MM.1S (cell line): ENCODE measurements around the gene CCDC188.
A peak's percentile ranks its signal among the peaks of the same experiment; 100 is the strongest.

Experiments used
- DNase-seq: peaks from one replicate; pipeline ENCODE4 v3.0.0-alpha.2; 2015
- H2AFZ ChIP-seq: fragments of 300-600 bp; sonication (generic); 2 replicates; pipeline ENCODE4 v1.6.0; 2016; ENCODE audit warnings: antibody characterized with exemption, low read length
- H3F3A ChIP-seq: fragments of 300-600 bp; sonication (generic); 2 replicates; pipeline ENCODE4 v1.6.1; 2016; ENCODE audit warnings: mild to moderate bottlenecking, antibody characterized with exemption, low read length, moderate library complexity, mixed read lengths; ENCODE audit not compliant: insufficient read depth
- H3K27ac ChIP-seq: fragments of 300-600 bp; sonication (generic); 2 replicates; pipeline ENCODE4 v1.5.1; 2016; ENCODE audit warnings: mild to moderate bottlenecking, low read length
- H3K27me3 ChIP-seq: fragments of 300-600 bp; sonication (generic); replicated peaks from 2 replicates; pipeline ENCODE4 v1.6.0; 2016; ENCODE audit warnings: low read length; ENCODE audit not compliant: insufficient read depth
- H3K36me3 ChIP-seq: fragments of 300-600 bp; sonication (generic); replicated peaks from 2 replicates; pipeline ENCODE4 v1.6.1; 2016; ENCODE audit warnings: mild to moderate bottlenecking, low read length, mixed read lengths; ENCODE audit not compliant: insufficient read depth
- H3K4me1 ChIP-seq: fragments of 300-600 bp; sonication (generic); 2 replicates; pipeline ENCODE4 v1.6.1; 2016; ENCODE audit warnings: low read length, mixed read lengths
- H3K4me2 ChIP-seq: fragments of 300-600 bp; sonication (generic); 2 replicates; pipeline ENCODE4 v1.6.0; 2016; ENCODE audit warnings: low read depth, low read length
- H3K4me3 ChIP-seq: fragments of 300-600 bp; sonication (generic); 2 replicates; pipeline ENCODE4 v1.5.1; 2016; ENCODE audit warnings: low read length, mixed read lengths
- H3K79me2 ChIP-seq: fragments of 300-600 bp; sonication (generic); 2 replicates; pipeline ENCODE4 v1.6.1; 2016; ENCODE audit warnings: mixed run types, low read length, mixed read lengths
- H3K9ac ChIP-seq: fragments of 300-600 bp; sonication (generic); 2 replicates; pipeline ENCODE4 v1.6.1; 2016; ENCODE audit warnings: low read length, mixed read lengths
- H3K9me2 ChIP-seq: fragments of 300-600 bp; sonication (generic); replicated peaks from 2 replicates; pipeline ENCODE4 v1.6.1; 2016; ENCODE audit warnings: mild to moderate bottlenecking, low read length, mixed read lengths; ENCODE audit not compliant: insufficient read depth
- H3K9me3 ChIP-seq: fragments of 300-600 bp; sonication (generic); replicated peaks from 2 replicates; pipeline ENCODE4 v1.6.1; 2016; ENCODE audit warnings: mild to moderate bottlenecking, low read length, mixed read lengths; ENCODE audit not compliant: insufficient read depth
- H4K20me1 ChIP-seq: fragments of 300-600 bp; sonication (generic); 2 replicates; pipeline ENCODE4 v1.6.1; 2016; ENCODE audit warnings: mild to moderate bottlenecking, low read length, moderate library complexity, mixed read lengths; ENCODE audit not compliant: insufficient read depth
- EZH2 ChIP-seq: fragments of 300-600 bp; sonication (generic); optimal IDR thresholded peaks from 2 replicates; pipeline ENCODE3; 2017; ENCODE audit warnings: low read depth, mild to moderate bottlenecking, antibody characterized with exemption, low read length, mixed read lengths
- EZH2phosphoT487 ChIP-seq: fragments of 300-600 bp; sonication (generic); IDR thresholded peaks from 2 replicates; pipeline ENCODE4 v1.6.1; 2018; ENCODE audit warnings: antibody characterized with exemption, low read length
- TF ChIP-seq, protein P1 (sequence below): fragments of 300-600 bp; sonication (generic); IDR thresholded peaks from 2 replicates; pipeline ENCODE4 v1.5.1; 2016; ENCODE audit warnings: antibody characterized with exemption, low read length, mixed read lengths

CCDC188 gene

DNA sequence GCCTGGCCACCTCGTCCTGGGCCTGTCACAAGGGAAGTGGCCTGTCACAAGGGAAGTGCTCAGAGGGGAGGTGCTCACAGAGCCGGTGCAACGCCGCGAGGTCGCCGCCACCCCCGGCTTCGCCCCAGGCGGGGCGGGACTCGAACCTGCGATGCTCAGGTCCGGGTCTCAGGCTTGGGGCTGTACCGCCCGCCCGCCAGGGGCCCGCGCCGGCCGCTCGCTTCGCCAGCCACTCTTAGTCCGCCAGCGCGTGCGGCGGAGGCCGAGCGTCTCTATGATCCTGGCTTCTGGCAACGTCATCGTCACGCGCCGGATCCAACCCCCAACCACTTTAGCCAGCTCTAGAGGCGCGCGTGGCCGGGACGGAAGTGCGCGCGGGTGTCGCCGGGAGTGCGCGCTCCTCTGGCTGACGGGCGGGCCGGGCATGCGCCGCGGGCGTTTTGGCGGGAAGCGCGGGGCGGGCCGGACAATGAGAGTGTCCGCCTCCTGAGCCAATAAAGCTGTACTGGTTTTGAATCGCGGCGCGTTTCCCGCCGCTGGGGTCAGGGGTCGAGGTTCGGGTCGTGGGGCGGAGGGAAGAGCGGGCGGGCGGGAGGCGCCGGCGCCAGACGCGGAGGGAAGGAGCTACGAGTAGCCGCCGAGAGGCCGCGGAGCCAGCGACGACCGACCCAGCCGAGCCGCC lies 33.8 kb downstream of the CCDC188 start, which contains the start of gene TRMT2A:
TSS of gene TRMT2A (minus strand) at position 276 of the 682 bp plus-strand sequence. CDS start 320 bp downstream, outside the sequence.
- peaks cover 16% of the 10 kb centered on the region for H3K4me1 ChIP-seq
- H3K4me2 ChIP-seq = peak within 1 kb of the TSS; percentile 99
- H3F3A ChIP-seq = peaks cover 4% of the 10 kb centered on the region
- H3K36me3 ChIP-seq = peaks cover 13% of the 10 kb centered on the region
- H3K27me3 ChIP-seq = no peaks in the 10 kb centered on the region
- H3K9ac ChIP-seq = peak within 1 kb of the TSS; percentile 95
- H3K9me3 ChIP-seq = no peaks in the 10 kb centered on the region
- H3K9me2 ChIP-seq = no peaks in the 10 kb centered on the region
- H2AFZ ChIP-seq = peak within 1 kb of the TSS; percentile 61
- peak; percentile 99 for DNase-seq
- no peak for TF ChIP-seq EZH2phosphoT487
- TF ChIP-seq, protein P1, sequence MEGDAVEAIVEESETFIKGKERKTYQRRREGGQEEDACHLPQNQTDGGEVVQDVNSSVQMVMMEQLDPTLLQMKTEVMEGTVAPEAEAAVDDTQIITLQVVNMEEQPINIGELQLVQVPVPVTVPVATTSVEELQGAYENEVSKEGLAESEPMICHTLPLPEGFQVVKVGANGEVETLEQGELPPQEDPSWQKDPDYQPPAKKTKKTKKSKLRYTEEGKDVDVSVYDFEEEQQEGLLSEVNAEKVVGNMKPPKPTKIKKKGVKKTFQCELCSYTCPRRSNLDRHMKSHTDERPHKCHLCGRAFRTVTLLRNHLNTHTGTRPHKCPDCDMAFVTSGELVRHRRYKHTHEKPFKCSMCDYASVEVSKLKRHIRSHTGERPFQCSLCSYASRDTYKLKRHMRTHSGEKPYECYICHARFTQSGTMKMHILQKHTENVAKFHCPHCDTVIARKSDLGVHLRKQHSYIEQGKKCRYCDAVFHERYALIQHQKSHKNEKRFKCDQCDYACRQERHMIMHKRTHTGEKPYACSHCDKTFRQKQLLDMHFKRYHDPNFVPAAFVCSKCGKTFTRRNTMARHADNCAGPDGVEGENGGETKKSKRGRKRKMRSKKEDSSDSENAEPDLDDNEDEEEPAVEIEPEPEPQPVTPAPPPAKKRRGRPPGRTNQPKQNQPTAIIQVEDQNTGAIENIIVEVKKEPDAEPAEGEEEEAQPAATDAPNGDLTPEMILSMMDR = peak; percentile 38
- H4K20me1 ChIP-seq = peaks cover 16% of the 10 kb centered on the region
- peak within 1 kb of the TSS; percentile 64 for H3K27ac ChIP-seq
- peak within 1 kb of the TSS; percentile 96 for H3K4me3 ChIP-seq
- H3K79me2 ChIP-seq = peaks cover 94% of the 10 kb centered on the region

DNA sequence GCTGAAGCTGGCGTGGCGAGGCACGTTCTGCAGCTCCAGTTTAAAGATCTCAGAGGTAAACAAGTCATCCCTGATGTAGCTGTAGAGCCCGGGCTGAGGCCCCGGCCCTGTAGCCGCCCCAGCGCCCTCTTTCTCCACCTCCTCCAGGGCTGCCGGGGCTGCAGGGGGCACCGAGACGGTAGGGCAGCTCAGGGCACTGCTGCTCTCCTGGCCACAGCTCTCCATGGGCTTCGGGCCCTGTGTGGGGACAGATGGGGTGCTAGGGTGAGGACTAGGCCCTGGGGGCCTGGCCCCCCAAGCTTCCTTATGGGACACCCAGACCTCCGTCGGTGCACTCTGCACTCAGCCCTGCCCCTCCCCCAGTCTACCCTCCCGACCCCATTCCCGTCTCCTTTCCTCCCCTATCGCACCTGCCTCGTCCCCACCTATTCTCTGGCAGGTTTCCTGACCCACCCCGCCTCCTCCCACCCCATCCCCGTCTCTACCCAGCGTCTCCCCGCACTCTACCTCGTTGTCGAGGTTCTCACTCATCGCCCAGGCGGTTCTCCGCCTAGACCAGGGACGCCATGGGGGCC lies 34.4 kb downstream of the CCDC188 start:
- Histone ChIP-seq H2AFZ (peak overlapping the region; percentile 61; the same call in 1 of the 2 replicates), H3K27ac (peak overlapping the region; percentile 64)

DNA sequence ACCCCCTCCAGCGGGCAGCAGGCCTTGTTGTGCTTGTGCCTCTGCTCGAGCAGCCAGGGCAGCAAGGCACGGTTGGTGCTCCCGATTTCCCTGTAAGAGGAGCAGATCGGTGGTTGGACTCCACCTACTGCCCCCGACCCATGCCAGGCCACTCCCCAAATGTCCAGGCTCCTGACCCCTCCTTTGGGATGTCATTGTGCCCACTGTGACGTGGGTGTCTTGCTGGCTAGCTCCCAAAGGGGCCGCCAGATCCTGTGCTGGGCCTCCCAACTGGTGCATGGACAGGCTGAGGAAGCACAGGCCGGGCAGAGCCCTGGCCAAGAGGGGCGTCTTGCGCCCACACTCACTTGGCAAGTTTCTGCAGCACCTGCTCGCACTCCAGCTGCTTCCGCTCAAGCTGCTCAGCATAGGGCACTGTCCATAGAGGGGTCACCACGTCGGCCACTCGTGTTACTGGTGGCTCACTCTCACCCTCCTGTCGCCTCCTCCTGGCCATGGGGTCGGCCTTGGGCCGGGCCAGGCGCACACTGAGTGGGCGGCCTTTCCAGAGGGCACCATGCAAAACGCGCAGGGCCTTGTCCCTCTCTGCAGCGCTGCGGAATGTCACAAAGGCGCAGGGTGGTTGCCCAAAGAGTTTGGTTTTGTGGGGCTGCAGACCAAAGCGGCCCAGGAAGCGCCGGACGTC lies 35.0 kb downstream of the CCDC188 start, which contains the start of gene RANBP1:
TSS of gene RANBP1 (plus strand) at position 414 of the 685 bp plus-strand sequence. CDS start at position 495, 81 bp downstream.
- TF ChIP-seq, protein P1 = 0 out of 2 replicates have a peak, but pooled peaks have one; percentile 4
- TF ChIP-seq EZH2phosphoT487 = no peak
- no peak for TF ChIP-seq EZH2

More for the DNA sequence above, 34.4 kb downstream of the CCDC188 start:
- H3K4me3 ChIP-seq = peak overlapping the region; percentile 96
- H3K36me3 ChIP-seq = peaks cover 13% of the 10 kb centered on the region
- peaks cover 92% of the 10 kb centered on the region for H3K79me2 ChIP-seq
- H3K27me3 ChIP-seq = no peaks in the 10 kb centered on the region
- peak overlapping the region; percentile 95 for H3K9ac ChIP-seq
- H3F3A ChIP-seq = peaks cover 7% of the 10 kb centered on the region
- H3K9me3 ChIP-seq = no peaks in the 10 kb centered on the region
- peaks cover 16% of the 10 kb centered on the region for H3K4me1 ChIP-seq
- no peak for TF ChIP-seq EZH2
- no peak for TF ChIP-seq EZH2phosphoT487
- TF ChIP-seq, protein P1 = no peak
- H3K4me2 ChIP-seq = peak overlapping the region; percentile 99
- no peaks in the 10 kb centered on the region for H3K9me2 ChIP-seq
- peaks cover 11% of the 10 kb centered on the region for H4K20me1 ChIP-seq
- DNase-seq = no peak

More for the DNA sequence above, 35.0 kb downstream of the CCDC188 start, which contains the start of gene RANBP1:
- peaks cover 10% of the 10 kb centered on the region for H3F3A ChIP-seq
- H3K4me1 ChIP-seq = peaks cover 16% of the 10 kb centered on the region
- H3K27ac ChIP-seq = peak within 1 kb of the TSS; percentile 64
- H3K79me2 ChIP-seq = peaks cover 86% of the 10 kb centered on the region
- peak within 1 kb of the TSS; percentile 96 for H3K4me3 ChIP-seq
- peaks cover 11% of the 10 kb centered on the region for H4K20me1 ChIP-seq
- peak within 1 kb of the TSS; percentile 95 for H3K9ac ChIP-seq
- no peak for DNase-seq
- no peaks in the 10 kb centered on the region for H3K9me2 ChIP-seq
- no peaks in the 10 kb centered on the region for H3K9me3 ChIP-seq
- peak within 1 kb of the TSS; percentile 61; the same call in 1 of the 2 replicates for H2AFZ ChIP-seq
- no peaks in the 10 kb centered on the region for H3K27me3 ChIP-seq
- peak within 1 kb of the TSS; percentile 99 for H3K4me2 ChIP-seq
- peaks cover 13% of the 10 kb centered on the region for H3K36me3 ChIP-seq
